Left ventricle myocardium inferior (tissue), 1 donor: Measurements from ENCODE around the gene CFAP69. TPM values are rescaled to one million over a fixed set of nuclear protein-coding genes. Genes with fewer than 3 reads are reported as not detected.

Experiments
- DNase-seq: peaks from one replicate; pipeline ENCODE4 v3.0.0-alpha.2; 2020
- H3K27ac ChIP-seq: fragments of 200-600 bp; replicated peaks from 2 replicates; pipeline ENCODE4 v1.8.0; 2021
- H3K27me3 ChIP-seq: fragments of 200-600 bp; 2 replicates; pipeline ENCODE4 v1.8.0; 2021; ENCODE audit warnings: low read depth
- H3K36me3 ChIP-seq: fragments of 200-600 bp; 2 replicates; pipeline ENCODE4 v1.8.0; 2021
- H3K4me1 ChIP-seq: fragments of 200-600 bp; 2 replicates; pipeline ENCODE4 v1.8.0; 2021
- H3K4me3 ChIP-seq: fragments of 200-600 bp; 2 replicates; pipeline ENCODE4 v1.8.0; 2021; ENCODE audit warnings: mild to moderate bottlenecking, moderate library complexity
- H3K9me3 ChIP-seq: fragments of 200-600 bp; replicated peaks from 2 replicates; pipeline ENCODE4 v1.8.0; 2021
- intact Hi-C: fragments of 100-400 bp; cut with micrococcal nuclease; formaldehyde crosslinking; loops from one replicate; pipeline ENCODE4 v1.11.0; 2022
- total RNA-seq: library from RNA; stranded (reverse); fragmentation: NEBNext Ultra II Directional; extraction: Animal tissue kit (Norgen Biotek cat#: 25700); gene quantifications from one replicate; pipeline ENCODE4 v1.2.1, GENCODE V29; 2021
- TF ChIP-seq, protein P1 (sequence below): fragments of 200-600 bp; IDR thresholded peaks from 2 replicates; pipeline ENCODE4 v1.8.0; 2021; ENCODE audit warnings: antibody characterized with exemption, mild to moderate bottlenecking, borderline replicate concordance
- donor health status: DM: no; HTN: yes; CAD: no; lungs with severe emphysema.

The CFAP69 gene
- total RNA-seq, 1 donor from 2014 or later, result 3.8 TPM

DNA sequence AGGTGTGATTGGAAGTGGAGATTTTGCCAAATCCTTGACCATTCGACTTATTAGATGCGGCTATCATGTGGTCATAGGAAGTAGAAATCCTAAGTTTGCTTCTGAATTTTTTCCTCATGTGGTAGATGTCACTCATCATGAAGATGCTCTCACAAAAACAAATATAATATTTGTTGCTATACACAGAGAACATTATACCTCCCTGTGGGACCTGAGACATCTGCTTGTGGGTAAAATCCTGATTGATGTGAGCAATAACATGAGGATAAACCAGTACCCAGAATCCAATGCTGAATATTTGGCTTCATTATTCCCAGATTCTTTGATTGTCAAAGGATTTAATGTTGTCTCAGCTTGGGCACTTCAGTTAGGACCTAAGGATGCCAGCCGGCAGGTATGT is 19.8 kb upstream of the CFAP69 start:
- Histone ChIP-seq H3K4me3 (no peak overlapping the region), H3K36me3 (no peaks in the 10 kb centered on the region), H3K27ac (no peak overlapping the region), H3K9me3 (no peaks in the 10 kb centered on the region), H3K27me3 (no peaks in the 10 kb centered on the region), H3K4me1 (no peaks in the 10 kb centered on the region)
- DNase-seq, result no peak
- intact Hi-C loops, result no loop called here
- TF ChIP-seq, protein P1, sequence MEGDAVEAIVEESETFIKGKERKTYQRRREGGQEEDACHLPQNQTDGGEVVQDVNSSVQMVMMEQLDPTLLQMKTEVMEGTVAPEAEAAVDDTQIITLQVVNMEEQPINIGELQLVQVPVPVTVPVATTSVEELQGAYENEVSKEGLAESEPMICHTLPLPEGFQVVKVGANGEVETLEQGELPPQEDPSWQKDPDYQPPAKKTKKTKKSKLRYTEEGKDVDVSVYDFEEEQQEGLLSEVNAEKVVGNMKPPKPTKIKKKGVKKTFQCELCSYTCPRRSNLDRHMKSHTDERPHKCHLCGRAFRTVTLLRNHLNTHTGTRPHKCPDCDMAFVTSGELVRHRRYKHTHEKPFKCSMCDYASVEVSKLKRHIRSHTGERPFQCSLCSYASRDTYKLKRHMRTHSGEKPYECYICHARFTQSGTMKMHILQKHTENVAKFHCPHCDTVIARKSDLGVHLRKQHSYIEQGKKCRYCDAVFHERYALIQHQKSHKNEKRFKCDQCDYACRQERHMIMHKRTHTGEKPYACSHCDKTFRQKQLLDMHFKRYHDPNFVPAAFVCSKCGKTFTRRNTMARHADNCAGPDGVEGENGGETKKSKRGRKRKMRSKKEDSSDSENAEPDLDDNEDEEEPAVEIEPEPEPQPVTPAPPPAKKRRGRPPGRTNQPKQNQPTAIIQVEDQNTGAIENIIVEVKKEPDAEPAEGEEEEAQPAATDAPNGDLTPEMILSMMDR, result no peak

DNA sequence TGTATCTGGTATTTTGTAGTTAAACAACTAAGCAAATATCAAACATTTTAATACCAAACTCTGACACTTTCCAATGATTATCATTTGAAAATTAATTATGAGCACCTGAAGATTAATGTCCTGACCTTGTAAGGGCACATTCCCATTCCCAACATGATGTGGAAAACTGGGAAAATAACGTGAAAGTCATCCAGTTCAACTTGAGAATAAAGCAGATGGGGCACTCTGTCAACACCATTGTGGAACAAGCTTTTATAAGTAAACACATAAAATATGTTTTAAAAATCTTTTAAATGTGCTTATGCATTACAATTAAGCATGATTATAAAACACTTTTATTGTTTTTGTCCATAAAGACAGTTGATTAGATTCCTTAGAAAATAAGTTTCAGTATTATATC is 19.4 kb upstream of the CFAP69 start:
- intact Hi-C loops, result no loop called here
- Histone ChIP-seq H3K27ac (no peak overlapping the region), H3K9me3 (no peaks in the 10 kb centered on the region), H3K36me3 (no peaks in the 10 kb centered on the region), H3K4me1 (no peaks in the 10 kb centered on the region), H3K4me3 (no peak overlapping the region), H3K27me3 (no peaks in the 10 kb centered on the region)
- TF ChIP-seq, protein P1, result no peak
- DNase-seq, result no peak

DNA sequence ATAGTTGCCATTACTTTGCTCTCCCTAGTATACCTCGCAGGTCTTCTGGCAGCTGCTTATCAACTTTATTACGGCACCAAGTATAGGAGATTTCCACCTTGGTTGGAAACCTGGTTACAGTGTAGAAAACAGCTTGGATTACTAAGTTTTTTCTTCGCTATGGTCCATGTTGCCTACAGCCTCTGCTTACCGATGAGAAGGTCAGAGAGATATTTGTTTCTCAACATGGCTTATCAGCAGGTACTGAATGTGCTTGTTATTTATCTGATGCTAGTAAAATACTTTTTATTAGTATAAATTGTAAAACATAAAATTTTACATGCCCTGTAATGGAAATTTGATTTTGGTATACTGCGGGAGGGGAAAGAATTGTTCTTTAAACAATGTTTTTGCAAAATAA is 17.7 kb upstream of the CFAP69 start:
- no peaks in the 10 kb centered on the region for H3K36me3 ChIP-seq
- no peak overlapping the region for H3K4me3 ChIP-seq
- intact Hi-C loops, result no loop called here
- DNase-seq, result no peak
- no peaks in the 10 kb centered on the region for H3K27me3 ChIP-seq
- TF ChIP-seq, protein P1, result no peak
- no peak overlapping the region for H3K27ac ChIP-seq
- H3K9me3 ChIP-seq, result no peaks in the 10 kb centered on the region
- no peaks in the 10 kb centered on the region for H3K4me1 ChIP-seq

DNA sequence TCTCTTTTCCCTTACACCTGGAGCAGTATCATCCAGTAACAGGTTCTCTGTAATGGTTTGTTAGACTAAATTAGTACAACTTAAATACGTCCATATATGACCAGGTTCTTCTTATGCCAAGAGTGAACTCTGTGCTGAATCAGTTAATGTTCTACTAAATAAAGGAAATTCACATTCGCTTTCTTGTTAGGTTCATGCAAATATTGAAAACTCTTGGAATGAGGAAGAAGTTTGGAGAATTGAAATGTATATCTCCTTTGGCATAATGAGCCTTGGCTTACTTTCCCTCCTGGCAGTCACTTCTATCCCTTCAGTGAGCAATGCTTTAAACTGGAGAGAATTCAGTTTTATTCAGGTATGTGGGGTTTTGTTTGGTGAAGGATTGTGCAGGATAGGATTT is 15.3 kb upstream of the CFAP69 start:
- Histone ChIP-seq H3K4me3 (no peak overlapping the region), H3K36me3 (no peaks in the 10 kb centered on the region), H3K27ac (no peak overlapping the region), H3K27me3 (no peaks in the 10 kb centered on the region), H3K4me1 (no peaks in the 10 kb centered on the region), H3K9me3 (no peaks in the 10 kb centered on the region)
- no peak for DNase-seq
- TF ChIP-seq, protein P1, result no peak
- intact Hi-C loops, result no loop called here

DNA sequence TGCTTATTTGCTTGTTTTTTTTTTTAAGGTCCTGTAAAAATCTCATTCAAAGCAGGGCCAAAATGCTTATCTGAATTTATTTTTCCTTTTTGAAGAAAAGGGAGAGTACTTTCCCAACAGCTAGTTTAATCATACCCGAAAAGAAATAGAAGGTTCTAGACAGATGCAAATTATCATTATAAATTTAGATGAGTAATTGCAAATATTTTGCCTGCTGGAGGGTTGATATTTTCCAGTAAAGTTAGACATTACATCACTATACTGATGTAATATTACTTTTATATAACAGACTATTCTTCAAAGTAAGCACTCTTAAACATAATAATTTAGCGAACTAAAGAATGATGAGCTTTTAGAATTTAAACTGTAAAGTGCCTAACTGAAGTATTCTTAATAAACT is 14.1 kb upstream of the CFAP69 start:
- Histone ChIP-seq H3K27me3 (no peaks in the 10 kb centered on the region), H3K9me3 (no peaks in the 10 kb centered on the region), H3K27ac (no peak overlapping the region), H3K36me3 (no peaks in the 10 kb centered on the region), H3K4me3 (no peak overlapping the region), H3K4me1 (no peaks in the 10 kb centered on the region)
- intact Hi-C loops, result no loop called here
- DNase-seq, result no peak
- TF ChIP-seq, protein P1, result no peak

DNA sequence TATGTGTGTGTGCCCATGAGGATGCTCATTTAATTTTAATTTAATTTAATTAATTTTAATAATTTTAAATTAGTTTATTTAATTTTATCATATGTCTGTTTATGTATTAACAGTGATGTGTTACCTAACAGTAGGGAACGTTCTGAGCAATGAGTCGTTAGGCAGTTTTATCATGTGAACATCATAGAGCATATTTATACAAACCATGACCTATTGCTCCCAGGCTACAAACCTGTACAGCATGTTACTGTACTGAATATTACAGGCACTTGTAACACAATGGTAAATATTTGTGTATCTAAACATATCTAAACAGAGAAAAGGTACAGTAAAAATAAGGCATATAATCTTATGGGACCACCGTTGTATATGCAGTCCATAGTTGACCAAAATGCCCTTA is 13.7 kb upstream of the CFAP69 start:
- TF ChIP-seq, protein P1, result no peak
- Histone ChIP-seq H3K4me1 (no peaks in the 10 kb centered on the region), H3K27ac (no peak overlapping the region)

More for the DNA sequence above, 13.7 kb upstream of the CFAP69 start:
- Histone ChIP-seq H3K27me3 (no peaks in the 10 kb centered on the region), H3K9me3 (no peaks in the 10 kb centered on the region), H3K36me3 (no peaks in the 10 kb centered on the region), H3K4me3 (no peak overlapping the region)
- no peak for DNase-seq
- intact Hi-C loops, result no loop called here
